Adrenal gland (tissue), 5 donors: ENCODE measurements around the gene SLC6A8.
A peak's percentile ranks its signal among the peaks of the same experiment; 100 is the strongest.

ENCODE experiments used
- CTCF ChIP-seq, 6 experiments: fragments of 450-650 bp in 4 of 6; fragments of 200-600 bp in 2 of 6; sonication (generic) in 1 of 6; IDR thresholded peaks; 1 replicate in 5 of 6; 2 replicates in 1 of 6; pipeline versions ENCODE4 v1.5.1 to v1.8.0; 2016 to 2021; ENCODE audit warnings: antibody characterized with exemption in 6 of 6, mild to moderate bottlenecking in 2 of 6, moderate library complexity in 1 of 6
- POLR2A ChIP-seq, 2 donors: fragments of 450-650 bp; IDR thresholded peaks; one replicate each; pipeline ENCODE4 v1.6.1; 2017; ENCODE audit warnings: antibody characterized with exemption in 2 of 2, mild to moderate bottlenecking in 2 of 2, moderate library complexity in 1 of 2
- donor health status: DM: no; HTN: no; CAD: no.

GRCh38 chrX:153689654-153690465 lies 2.1 kb downstream of the SLC6A8 start:
- TF ChIP-seq CTCF (IDR thresholded peaks at IDR 0.05) (peak in 1 of 6 experiments; percentile 26), POLR2A (IDR thresholded peaks at IDR 0.05) (no peak)
